ENCODE data around the gene LINS1.

- TF ChIP-seq TAF1 (IDR thresholded peaks at IDR 0.05; ENCODE audit: borderline replicate concordance, low read depth, low read length) (no peak), POLR2A (IDR thresholded peaks at IDR 0.05; ENCODE audit: low read depth, low read length) (no peak), POLR2AphosphoS5 (IDR thresholded peaks at IDR 0.05; ENCODE audit: low read depth, low read length) (no peak)
These were observed 70.1 kb downstream of the LINS1 start for GRCh38 chr15:100531823-100532327.
